ENCODE results near the gene ARHGEF11. TPM values are rescaled to one million over a fixed set of nuclear protein-coding genes. Genes with fewer than 3 reads are reported as not detected.

The ARHGEF11 gene
- total RNA-seq, 1 experiment from 2014 or later: 36.8 TPM

Small RNA genes within 50 kb of the gene (small RNA-seq; reads per million reads assigned to genes)
- gene MIR765: 0 reads per million in 2 experiments
- gene RN7SL612P: 0 reads per million in 2 experiments

Other genes starting within 250 kb of the ARHGEF11 start
- 135 TPM in 2 replicates for gene SH2D2A, start 228.9 kb downstream of the ARHGEF11 start, total RNA-seq (2014; rRNA removed; shearing (Covaris generic))
- gene INSRR, start 186.6 kb downstream of the ARHGEF11 start, total RNA-seq (2014; rRNA removed; shearing (Covaris generic)): 0.17 and 0.42 TPM in 2 replicates
- gene NTRK1, start 184.9 kb downstream of the ARHGEF11 start, total RNA-seq (2014; rRNA removed; shearing (Covaris generic)): 5.5 and 6.0 TPM in 2 replicates
- gene PEAR1, start 152.0 kb downstream of the ARHGEF11 start, total RNA-seq (2014; rRNA removed; shearing (Covaris generic)): 0.27 and 0.29 TPM in 2 replicates
- not detected in 2 replicates for gene LRRC71, start 125.1 kb downstream of the ARHGEF11 start, total RNA-seq (2014; rRNA removed; shearing (Covaris generic))
- not detected in 2 replicates for gene ETV3L, start 54.1 kb upstream of the ARHGEF11 start, total RNA-seq (2014; rRNA removed; shearing (Covaris generic))
- 11.3 and 13.8 TPM in 2 replicates for gene ETV3, start 92.7 kb upstream of the ARHGEF11 start, total RNA-seq (2014; rRNA removed; shearing (Covaris generic))

Data from NCI-H460 (cell line).